ENCODE data around the gene RAB11A. TPM values are rescaled to one million over a fixed set of nuclear protein-coding genes. Genes with fewer than 3 reads are reported as not detected.

The RAB11A gene
- total RNA-seq, 4 donors from 2014 or later = 25.5 to 322 (median 134) TPM

GRCh38 chr15:65883571-65883970 is 14.3 kb downstream of the RAB11A start:
- no peak for DNase-seq
- no peaks in the 10 kb centered on the region for H3K9me3 ChIP-seq
- no peak overlapping the region for H3K4me3 ChIP-seq
- H3K36me3 ChIP-seq = peaks cover 0 to 58% (median 25%) of the 10 kb centered on the region in 4 donors
- intact Hi-C loops (cut with DNase I; ENCODE audit: low total_unique reads) (no loop called here), in situ Hi-C loops (cut with MboI; ENCODE audit: low pct_ligation_motif_present in 1 of 4, low pct_unique_long_range_greater_than_20kb in 1 of 4, low sequenced_read_pairs in 3 of 4) (no loop called here)
- WGBS, 2 donors (ENCODE audit: low coverage in 1 of 2) = 93% methylated on average over 6 of the region's 6 CpGs; no CpG with 5 or more reads in 1 of the 2 donors
- H3K4me1 ChIP-seq = peaks cover 0 to 12% (median 1%) of the 10 kb centered on the region in 4 donors
- H3K27ac ChIP-seq = no peak overlapping the region
- TF ChIP-seq CTCF (IDR thresholded peaks at IDR 0.05) (no peak), EP300 (IDR thresholded peaks at IDR 0.05; ENCODE audit: low read depth) (no peak), POLR2A (IDR thresholded peaks at IDR 0.05) (no peak), POLR2AphosphoS5 (IDR thresholded peaks at IDR 0.05) (no peak)
- H3K27me3 ChIP-seq = no peaks in the 10 kb centered on the region

GRCh38 chr15:65884511-65884910 is 15.2 kb downstream of the RAB11A start:
- TF ChIP-seq EP300 (IDR thresholded peaks at IDR 0.05; ENCODE audit: low read depth) (no peak), POLR2AphosphoS5 (IDR thresholded peaks at IDR 0.05) (no peak), CTCF (IDR thresholded peaks at IDR 0.05) (no peak), POLR2A (IDR thresholded peaks at IDR 0.05) (no peak)
- Histone ChIP-seq H3K27me3 (no peaks in the 10 kb centered on the region), H3K4me1 (peaks cover 0 to 12% (median 1%) of the 10 kb centered on the region in 4 donors), H3K27ac (no peak overlapping the region), H3K9me3 (no peaks in the 10 kb centered on the region), H3K36me3 (peaks cover 0 to 57% (median 20%) of the 10 kb centered on the region in 4 donors), H3K4me3 (no peak overlapping the region)
- in situ Hi-C loops (cut with MboI; ENCODE audit: low pct_ligation_motif_present in 1 of 4, low pct_unique_long_range_greater_than_20kb in 1 of 4, low sequenced_read_pairs in 3 of 4) (no loop called here), intact Hi-C loops (cut with DNase I; ENCODE audit: low total_unique reads) (no loop called here)
- no peak for DNase-seq

GRCh38 chr15:65885668-65886218 is 16.5 kb downstream of the RAB11A start:
- Histone ChIP-seq H3K36me3 (peaks cover 0 to 47% (median 18%) of the 10 kb centered on the region in 4 donors), H3K4me3 (no peak overlapping the region), H3K27me3 (no peaks in the 10 kb centered on the region), H3K4me1 (peaks cover 0 to 12% (median 1%) of the 10 kb centered on the region in 4 donors), H3K9me3 (no peaks in the 10 kb centered on the region), H3K27ac (no peak overlapping the region)
- intact Hi-C loops (cut with DNase I; ENCODE audit: low total_unique reads) = no loop called here
- DNase-seq = no peak
- in situ Hi-C loops (cut with MboI; ENCODE audit: low pct_ligation_motif_present in 1 of 4, low pct_unique_long_range_greater_than_20kb in 1 of 4, low sequenced_read_pairs in 3 of 4) = no loop called here
- WGBS, 2 donors (ENCODE audit: low coverage in 1 of 2) = 83 to 85% methylated on average over 4 of the region's 4 CpGs
- no peak for TF ChIP-seq POLR2AphosphoS5 (IDR thresholded peaks at IDR 0.05)
- no peak for TF ChIP-seq POLR2A (IDR thresholded peaks at IDR 0.05)
- TF ChIP-seq EP300 (IDR thresholded peaks at IDR 0.05; ENCODE audit: low read depth) = no peak
- TF ChIP-seq CTCF (IDR thresholded peaks at IDR 0.05) = no peak

GRCh38 chr15:65887565-65887964 is 18.3 kb downstream of the RAB11A start:
- in situ Hi-C loops (cut with MboI; ENCODE audit: low pct_ligation_motif_present in 1 of 4, low pct_unique_long_range_greater_than_20kb in 1 of 4, low sequenced_read_pairs in 3 of 4) = no loop called here
- H3K4me1 ChIP-seq = peaks cover 0 to 8% (median 1%) of the 10 kb centered on the region in 4 donors

More at GRCh38 chr15:65887565-65887964, 18.3 kb downstream of the RAB11A start:
- DNase-seq = no peak
- H3K9me3 ChIP-seq = no peaks in the 10 kb centered on the region
- no peak overlapping the region for H3K27ac ChIP-seq
- intact Hi-C loops (cut with DNase I; ENCODE audit: low total_unique reads) = no loop called here
- H3K36me3 ChIP-seq = peaks cover 0 to 44% (median 18%) of the 10 kb centered on the region in 4 donors
- no peak overlapping the region for H3K4me3 ChIP-seq
- H3K27me3 ChIP-seq = no peaks in the 10 kb centered on the region
- 73 to 81% methylated on average over 3 of the region's 3 CpGs for WGBS, 2 donors (ENCODE audit: low coverage in 1 of 2)
- TF ChIP-seq POLR2A (IDR thresholded peaks at IDR 0.05) (no peak), CTCF (IDR thresholded peaks at IDR 0.05) (no peak), EP300 (IDR thresholded peaks at IDR 0.05; ENCODE audit: low read depth) (no peak), POLR2AphosphoS5 (IDR thresholded peaks at IDR 0.05) (no peak)

All from transverse colon (tissue), 4 donors.